Measurements from ENCODE around the gene KCNK16. TPM values are rescaled to one million over a fixed set of nuclear protein-coding genes. Genes with fewer than 3 reads are reported as not detected.

The KCNK16 gene
- total RNA-seq, 2 donors from 2014 or later = not detected

DNA sequence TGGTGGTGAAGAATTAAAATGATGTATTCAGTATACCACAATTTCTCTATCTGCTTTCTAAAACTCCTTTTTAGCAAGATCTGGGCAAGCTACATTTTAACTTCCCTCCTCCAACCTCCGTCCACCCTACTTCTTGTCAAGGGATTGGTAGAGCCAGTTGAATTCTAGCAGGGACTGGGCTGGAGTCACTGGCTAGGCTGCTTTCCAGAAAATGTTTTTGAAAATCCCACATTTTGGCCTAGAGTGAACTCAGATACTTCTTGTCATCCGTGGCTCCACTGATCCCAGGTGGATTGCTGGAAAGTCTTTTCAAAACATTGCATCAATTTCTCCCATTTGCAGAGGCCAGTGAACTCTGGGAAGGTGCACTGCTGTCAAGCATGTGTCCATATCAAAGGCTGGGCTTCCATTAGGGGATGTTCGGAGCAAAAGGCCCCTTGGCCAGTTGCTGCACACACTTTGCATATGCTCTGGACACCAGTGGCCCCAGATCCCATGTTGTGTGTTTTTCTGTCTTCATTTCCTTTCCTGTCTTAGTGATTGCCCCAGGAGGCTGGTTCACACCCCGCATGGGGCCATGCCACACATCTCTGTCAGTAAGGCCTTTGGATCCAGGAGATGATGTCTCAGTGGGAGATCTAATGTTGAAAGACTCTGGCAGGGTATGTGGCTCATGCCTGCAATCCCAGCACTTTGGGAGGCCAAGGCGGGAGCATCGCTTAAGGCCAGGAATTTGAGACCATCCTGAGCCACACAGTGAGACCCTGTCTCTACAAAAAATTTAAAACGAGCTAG, 11.3 kb upstream of the KCNK16 start:
- peaks cover 13 to 50% of the 10 kb centered on the region in 2 donors for H3K4me1 ChIP-seq (ENCODE audit: control insufficient read depth in 1 of 2, low read depth in 2 of 2)
- no peak for TF ChIP-seq CTCF (IDR thresholded peaks at IDR 0.05)
- DNase-seq (ENCODE audit: low spot score) (no peak), ATAC-seq (ENCODE audit: insufficient number of reproducible peaks, low FRiP score, low read depth) (no peak)
- no peaks in the 10 kb centered on the region for H3K9me3 ChIP-seq
- no peak overlapping the region for H3K27ac ChIP-seq
- H3K36me3 ChIP-seq = no peaks in the 10 kb centered on the region
- H3K27me3 ChIP-seq (replicated peaks; ENCODE audit: insufficient read depth) = no peaks in the 10 kb centered on the region
- no peak overlapping the region for H3K4me3 ChIP-seq

GRCh38 chr6:39330476-39330875, 8.0 kb upstream of the KCNK16 start:
- ATAC-seq (ENCODE audit: insufficient number of reproducible peaks, low FRiP score, low read depth) (no peak), DNase-seq (ENCODE audit: low spot score) (no peak)
- Histone ChIP-seq H3K4me1 (ENCODE audit: control insufficient read depth in 1 of 2, low read depth in 2 of 2) (peaks cover under 1 to 27% of the 10 kb centered on the region in 2 donors), H3K27me3 (replicated peaks; ENCODE audit: insufficient read depth) (no peaks in the 10 kb centered on the region), H3K27ac (no peak overlapping the region), H3K9me3 (no peaks in the 10 kb centered on the region), H3K4me3 (no peak overlapping the region), H3K36me3 (no peaks in the 10 kb centered on the region)
- no peak for TF ChIP-seq CTCF (IDR thresholded peaks at IDR 0.05)

- no peak for TF ChIP-seq CTCF (IDR thresholded peaks at IDR 0.05)
- H3K27me3 ChIP-seq (replicated peaks; ENCODE audit: insufficient read depth) = no peaks in the 10 kb centered on the region
- DNase-seq (ENCODE audit: low spot score) = no peak
- no peak overlapping the region for H3K4me3 ChIP-seq
- ATAC-seq (ENCODE audit: insufficient number of reproducible peaks, low FRiP score, low read depth) = no peak
- no peaks in the 10 kb centered on the region for H3K9me3 ChIP-seq
- H3K36me3 ChIP-seq = no peaks in the 10 kb centered on the region
- peaks cover 0 to 28% of the 10 kb centered on the region in 2 donors for H3K4me1 ChIP-seq (ENCODE audit: control insufficient read depth in 1 of 2, low read depth in 2 of 2)
- no peak overlapping the region for H3K27ac ChIP-seq
Observed at GRCh38 chr6:39330057-39330456, 7.6 kb upstream of the KCNK16 start.

DNA sequence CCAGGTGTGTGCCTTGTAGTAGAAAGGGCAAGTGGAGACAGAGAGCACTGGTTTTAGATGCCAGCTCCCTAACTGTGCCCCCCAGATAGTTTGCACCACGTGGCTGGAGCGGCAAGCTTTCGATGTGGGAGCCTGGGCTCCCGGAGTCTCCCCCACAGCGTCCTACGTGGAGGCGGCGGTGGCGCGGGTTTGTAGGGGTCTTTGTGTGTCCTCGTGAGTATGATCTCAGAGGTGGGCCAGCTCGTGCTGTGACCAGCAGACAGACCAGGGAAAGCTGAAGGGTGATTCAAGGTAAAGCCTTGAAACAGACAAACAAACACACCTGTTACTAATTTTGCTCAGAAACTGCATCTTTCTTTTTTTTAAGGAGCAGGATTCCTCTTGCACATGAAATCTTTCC, 5.6 kb upstream of the KCNK16 start:
- no peak for TF ChIP-seq CTCF (IDR thresholded peaks at IDR 0.05)
- DNase-seq (ENCODE audit: low spot score) = no peak
- H3K36me3 ChIP-seq = no peaks in the 10 kb centered on the region
- no peak for ATAC-seq (ENCODE audit: insufficient number of reproducible peaks, low FRiP score, low read depth)
- H3K4me1 ChIP-seq (ENCODE audit: control insufficient read depth in 1 of 2, low read depth in 2 of 2) = peaks cover 0 to 32% of the 10 kb centered on the region in 2 donors
- no peaks in the 10 kb centered on the region for H3K9me3 ChIP-seq
- H3K27me3 ChIP-seq (replicated peaks; ENCODE audit: insufficient read depth) = no peaks in the 10 kb centered on the region
- no peak overlapping the region for H3K27ac ChIP-seq
- H3K4me3 ChIP-seq = no peak overlapping the region

- ATAC-seq (ENCODE audit: insufficient number of reproducible peaks, low FRiP score, low read depth) (no peak), DNase-seq (ENCODE audit: low spot score) (no peak)
- no peak for TF ChIP-seq CTCF (IDR thresholded peaks at IDR 0.05)
- no peaks in the 10 kb centered on the region for H3K27me3 ChIP-seq (replicated peaks; ENCODE audit: insufficient read depth)
- no peaks in the 10 kb centered on the region for H3K36me3 ChIP-seq
- no peak overlapping the region for H3K4me3 ChIP-seq
- H3K4me1 ChIP-seq (ENCODE audit: control insufficient read depth in 1 of 2, low read depth in 2 of 2) = peaks cover 0 to 32% of the 10 kb centered on the region in 2 donors
- no peaks in the 10 kb centered on the region for H3K9me3 ChIP-seq
- H3K27ac ChIP-seq = no peak overlapping the region
Observed at GRCh38 chr6:39327507-39327906, 5.0 kb upstream of the KCNK16 start.
